WTC11 (cell line): ENCODE results near the gene ACP4. TPM values are rescaled to one million over a fixed set of nuclear protein-coding genes. Genes with fewer than 3 reads are reported as not detected.

Experiments used
- ATAC-seq: fragments of 200-7000 bp; cut with Tn5 transposase; 2 replicates; pipeline ENCODE4 v1.10.0; 2021; ENCODE audit warnings: mild to moderate bottlenecking, moderate library complexity
- CTCF ChIA-PET: fragments of 300-600 bp; sonication (Branson Sonifier 250); formaldehyde crosslinking; loops from one replicate; lab custom pipeline; 2021; ENCODE audit warnings: antibody characterized with exemption; lab: Charles Lee
- POLR2A ChIA-PET: fragments of 350-600 bp; sonication (Branson Sonifier 250); formaldehyde crosslinking; loops from one replicate; lab custom pipeline; 2021; ENCODE audit warnings: antibody characterized with exemption; lab: Charles Lee
- DNase-seq: peaks from one replicate; pipeline ENCODE4 v3.0.0; 2021; ENCODE audit warnings: low spot score
- H3K27ac Mint-ChIP-seq: 2 replicates; pipeline ENCODE4 v1.8.0; 2021; ENCODE audit warnings: mixed read lengths
- H3K27me3 Mint-ChIP-seq: 2 replicates; pipeline ENCODE4 v1.8.0; 2021; ENCODE audit warnings: low read depth, mild to moderate bottlenecking, moderate library complexity, mixed read lengths
- H3K36me3 Mint-ChIP-seq: 2 replicates; pipeline ENCODE4 v1.8.0; 2021; ENCODE audit warnings: mixed read lengths
- H3K4me1 Mint-ChIP-seq: 2 replicates; pipeline ENCODE4 v1.8.0; 2022; ENCODE audit warnings: mixed read lengths
- H3K4me3 Mint-ChIP-seq: 2 replicates; pipeline ENCODE4 v1.8.0; 2021; ENCODE audit warnings: mild to moderate bottlenecking, moderate library complexity, mixed read lengths
- H3K9me3 Mint-ChIP-seq: 2 replicates; pipeline ENCODE4 v1.8.0; 2021; ENCODE audit warnings: mixed read lengths
- AFF4 ChIP-seq: sonication (generic); formaldehyde crosslinking; IDR thresholded peaks from 2 replicates; pipeline ENCODE4 v1.8.1; 2023; ENCODE audit warnings: mild to moderate bottlenecking, missing genetic modification reagents, borderline replicate concordance
- ATF6 ChIP-seq: sonication (generic); formaldehyde crosslinking; IDR thresholded peaks from 2 replicates; pipeline ENCODE4 v1.8.1; 2023; ENCODE audit warnings: mild to moderate bottlenecking, missing genetic modification reagents
- CBFB ChIP-seq: sonication (generic); formaldehyde crosslinking; IDR thresholded peaks from 2 replicates; pipeline ENCODE4 v1.8.1; 2022; ENCODE audit warnings: mild to moderate bottlenecking, low read depth, missing genetic modification reagents
- CTCF ChIP-seq: fragments of 200-600 bp; IDR thresholded peaks from 2 replicates; pipeline ENCODE4 v1.8.0; 2022; ENCODE audit warnings: antibody characterized with exemption
- E2F1 ChIP-seq: sonication (generic); formaldehyde crosslinking; IDR thresholded peaks from 2 replicates; pipeline ENCODE4 v1.8.0; 2022; ENCODE audit warnings: mild to moderate bottlenecking, missing genetic modification reagents
- E2F4 ChIP-seq: sonication (generic); formaldehyde crosslinking; IDR thresholded peaks from 2 replicates; pipeline ENCODE4 v1.8.1; 2022; ENCODE audit warnings: low read depth, mild to moderate bottlenecking, moderate library complexity, missing genetic modification reagents, borderline replicate concordance
- ELF4 ChIP-seq: sonication (generic); formaldehyde crosslinking; IDR thresholded peaks from 2 replicates; pipeline ENCODE4 v1.8.1; 2022; ENCODE audit warnings: low read depth, mild to moderate bottlenecking, moderate library complexity, missing genetic modification reagents
- FOXK1 ChIP-seq: sonication (generic); formaldehyde crosslinking; IDR thresholded peaks from 2 replicates; pipeline ENCODE4 v1.8.0; 2022; ENCODE audit warnings: mild to moderate bottlenecking, moderate library complexity, missing genetic modification reagents
- FOXP1 ChIP-seq: sonication (generic); formaldehyde crosslinking; IDR thresholded peaks from 2 replicates; pipeline ENCODE4 v1.8.0; 2022; ENCODE audit warnings: missing genetic modification reagents, mild to moderate bottlenecking, moderate library complexity, borderline replicate concordance
- NR3C1 ChIP-seq: sonication (generic); formaldehyde crosslinking; conservative IDR thresholded peaks from 2 replicates; pipeline ENCODE4 v1.8.1; 2023; ENCODE audit warnings: low read depth, mild to moderate bottlenecking, missing genetic modification reagents
- RELA ChIP-seq: sonication (generic); formaldehyde crosslinking; IDR thresholded peaks from 2 replicates; pipeline ENCODE4 v1.8.1; 2022; ENCODE audit warnings: missing genetic modification reagents, mild to moderate bottlenecking, borderline replicate concordance
- TP53 ChIP-seq: sonication (generic); formaldehyde crosslinking; IDR thresholded peaks from 2 replicates; pipeline ENCODE4 v1.8.1; 2023; ENCODE audit warnings: mild to moderate bottlenecking, missing genetic modification reagents
- ZNF396 ChIP-seq: fragments of 250-450 bp; sonication (Bioruptor Pico); IDR thresholded peaks from 2 replicates; pipeline ENCODE4 v1.8.0; 2021; ENCODE audit warnings: mild to moderate bottlenecking, moderate library complexity, borderline replicate concordance
- ZNF425 ChIP-seq: fragments of 250-450 bp; sonication (Bioruptor Pico); conservative IDR thresholded peaks from 2 replicates; pipeline ENCODE4 v1.9.0; 2021; ENCODE audit warnings: mild to moderate bottlenecking
- ZNF512 ChIP-seq: sonication (generic); formaldehyde crosslinking; IDR thresholded peaks from 2 replicates; pipeline ENCODE4 v1.8.1; 2022; ENCODE audit warnings: missing genetic modification reagents, borderline replicate concordance
- ZNF532 ChIP-seq: fragments of 250-450 bp; sonication (Bioruptor Pico); IDR thresholded peaks from 2 replicates; pipeline ENCODE4 v1.9.0; 2021; ENCODE audit warnings: mild to moderate bottlenecking, borderline replicate concordance
- total RNA-seq: library from RNA; stranded (reverse); gene quantifications from 3 replicates; pipeline ENCODE4 v1.2.3, GENCODE V29; 2021

Gene ACP4
- total RNA-seq, 1 experiment from 2014 or later, result not detected

GRCh38 chr19:50777830-50778303 lies 12.3 kb upstream of the ACP4 start (continued):
- no peak for TF ChIP-seq E2F1
- no peak for TF ChIP-seq FOXK1 (CRISPR knock-in tag)
- no peak for TF ChIP-seq ZNF396 (CRISPR knock-in tag)
- TF ChIP-seq RELA (CRISPR knock-in tag), result no peak
- no peak for TF ChIP-seq AFF4 (CRISPR knock-in tag)
- no peak for TF ChIP-seq FOXP1 (CRISPR knock-in tag)

GRCh38 chr19:50778906-50779430 lies 11.2 kb upstream of the ACP4 start:
- Mint-ChIP-seq H3K4me1 (peaks cover 30% of the 10 kb centered on the region), H3K36me3 (no peaks in the 10 kb centered on the region), H3K27me3 (peaks cover 90% of the 10 kb centered on the region), H3K9me3 (no peaks in the 10 kb centered on the region), H3K27ac (no peak overlapping the region), H3K4me3 (no peak overlapping the region)
- ATAC-seq (no peak), DNase-seq (no peak)
- ChIA-PET CTCF (interaction anchor here (0.8 to 10.3 kb wide), 13 partner anchors 12 to 422 kb away, joined by 3 to 195 read pairs (median 7); partner anchors contain the start of genes C19orf81, CLEC11A and SHANK1), POLR2A (interaction anchor here (1.9 kb wide), 1 partner anchor 54 kb away, joined by 7 read pairs; no protein-coding TSS in a partner anchor)
- TF ChIP-seq TP53 (no peak), ZNF512 (CRISPR knock-in tag) (no peak), E2F4 (no peak), CBFB (CRISPR knock-in tag) (no peak), ATF6 (no peak), ELF4 (CRISPR knock-in tag) (no peak), CTCF (no peak), ZNF425 (CRISPR knock-in tag) (no peak), NR3C1 (no peak), ZNF532 (CRISPR knock-in tag) (no peak)
